HEK293 (cell line): ENCODE measurements around the gene EBLN1.

Source experiments
- EGR2 ChIP-seq: fragments of 450-650 bp; formaldehyde crosslinking; IDR thresholded peaks from 2 replicates; pipeline ENCODE4 v1.5.1; 2016; ENCODE audit warnings: low read depth, missing biosample characterization, missing genetic modification characterization
- SCRT2 ChIP-seq: fragments of 450-650 bp; formaldehyde crosslinking; IDR thresholded peaks from 2 replicates; pipeline ENCODE4 v1.5.1; 2016; ENCODE audit warnings: missing biosample characterization, missing genetic modification characterization
- ZNF76 ChIP-seq: fragments of 450-650 bp; formaldehyde crosslinking; IDR thresholded peaks from 2 replicates; pipeline ENCODE4; 2016; ENCODE audit warnings: low read depth, missing biosample characterization, missing genetic modification characterization, borderline replicate concordance
- TF ChIP-seq, protein P1 (sequence below): fragments of 450-650 bp; formaldehyde crosslinking; IDR thresholded peaks from 2 replicates; pipeline ENCODE4 v1.5.1; 2016; ENCODE audit warnings: missing biosample characterization, missing genetic modification characterization
- TF ChIP-seq, protein P2 (sequence below): fragments of 450-650 bp; formaldehyde crosslinking; IDR thresholded peaks from 2 replicates; pipeline ENCODE4 v1.5.1; 2017; ENCODE audit warnings: missing biosample characterization, missing genetic modification characterization

DNA sequence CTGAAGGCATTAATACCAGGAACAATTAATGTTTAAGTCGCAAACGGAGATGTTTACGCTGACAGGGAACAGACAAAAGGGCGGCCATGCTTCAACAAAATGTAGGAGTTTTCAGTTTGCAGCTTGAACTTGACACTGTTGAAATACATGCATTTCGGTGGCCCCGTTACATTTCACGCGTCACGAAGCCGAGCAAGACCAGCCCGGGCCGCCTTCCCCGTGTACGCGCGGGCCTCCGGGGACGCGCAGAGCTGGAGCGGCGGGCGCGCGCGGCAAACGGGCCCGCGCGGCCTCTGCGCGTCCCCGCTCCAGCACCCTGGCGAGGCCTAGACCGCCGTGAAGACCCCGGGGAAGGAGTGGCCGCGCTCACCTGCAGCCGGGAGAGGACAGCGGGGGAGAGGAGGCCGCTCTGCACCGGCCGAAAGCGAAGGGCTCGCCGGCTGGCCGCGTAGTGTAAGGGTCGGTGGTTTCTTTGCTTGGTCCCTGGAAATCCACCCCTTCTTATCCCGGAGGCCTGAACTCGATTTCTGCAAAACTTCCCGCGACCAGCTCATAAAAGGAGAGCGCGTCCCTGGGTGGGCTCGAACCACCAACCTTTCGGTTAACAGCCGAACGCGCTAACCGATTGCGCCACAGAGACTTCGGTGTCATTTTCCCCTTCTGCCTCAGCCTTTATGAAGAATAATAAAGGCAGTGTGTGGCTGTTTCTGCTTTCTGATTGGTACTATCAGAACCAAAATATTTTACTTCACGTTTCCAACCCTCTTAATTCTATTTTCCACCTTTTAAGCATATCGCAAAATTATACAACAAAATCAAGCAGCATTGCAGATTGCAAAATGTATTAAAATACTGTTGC, 11.4 kb upstream of the EBLN1 start:
- TF ChIP-seq, protein P1, sequence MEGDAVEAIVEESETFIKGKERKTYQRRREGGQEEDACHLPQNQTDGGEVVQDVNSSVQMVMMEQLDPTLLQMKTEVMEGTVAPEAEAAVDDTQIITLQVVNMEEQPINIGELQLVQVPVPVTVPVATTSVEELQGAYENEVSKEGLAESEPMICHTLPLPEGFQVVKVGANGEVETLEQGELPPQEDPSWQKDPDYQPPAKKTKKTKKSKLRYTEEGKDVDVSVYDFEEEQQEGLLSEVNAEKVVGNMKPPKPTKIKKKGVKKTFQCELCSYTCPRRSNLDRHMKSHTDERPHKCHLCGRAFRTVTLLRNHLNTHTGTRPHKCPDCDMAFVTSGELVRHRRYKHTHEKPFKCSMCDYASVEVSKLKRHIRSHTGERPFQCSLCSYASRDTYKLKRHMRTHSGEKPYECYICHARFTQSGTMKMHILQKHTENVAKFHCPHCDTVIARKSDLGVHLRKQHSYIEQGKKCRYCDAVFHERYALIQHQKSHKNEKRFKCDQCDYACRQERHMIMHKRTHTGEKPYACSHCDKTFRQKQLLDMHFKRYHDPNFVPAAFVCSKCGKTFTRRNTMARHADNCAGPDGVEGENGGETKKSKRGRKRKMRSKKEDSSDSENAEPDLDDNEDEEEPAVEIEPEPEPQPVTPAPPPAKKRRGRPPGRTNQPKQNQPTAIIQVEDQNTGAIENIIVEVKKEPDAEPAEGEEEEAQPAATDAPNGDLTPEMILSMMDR = no peak
- peak; percentile 57 for TF ChIP-seq SCRT2
- TF ChIP-seq, protein P2, sequence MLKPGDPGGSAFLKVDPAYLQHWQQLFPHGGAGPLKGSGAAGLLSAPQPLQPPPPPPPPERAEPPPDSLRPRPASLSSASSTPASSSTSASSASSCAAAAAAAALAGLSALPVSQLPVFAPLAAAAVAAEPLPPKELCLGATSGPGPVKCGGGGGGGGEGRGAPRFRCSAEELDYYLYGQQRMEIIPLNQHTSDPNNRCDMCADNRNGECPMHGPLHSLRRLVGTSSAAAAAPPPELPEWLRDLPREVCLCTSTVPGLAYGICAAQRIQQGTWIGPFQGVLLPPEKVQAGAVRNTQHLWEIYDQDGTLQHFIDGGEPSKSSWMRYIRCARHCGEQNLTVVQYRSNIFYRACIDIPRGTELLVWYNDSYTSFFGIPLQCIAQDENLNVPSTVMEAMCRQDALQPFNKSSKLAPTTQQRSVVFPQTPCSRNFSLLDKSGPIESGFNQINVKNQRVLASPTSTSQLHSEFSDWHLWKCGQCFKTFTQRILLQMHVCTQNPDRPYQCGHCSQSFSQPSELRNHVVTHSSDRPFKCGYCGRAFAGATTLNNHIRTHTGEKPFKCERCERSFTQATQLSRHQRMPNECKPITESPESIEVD (tag by site-specific recombination) = no peak
- TF ChIP-seq ZNF76 = peak; percentile 77
- no peak for TF ChIP-seq EGR2 (tag by site-specific recombination)
